ENCODE data around the gene TRAM2. TPM values are rescaled to one million over a fixed set of nuclear protein-coding genes. Genes with fewer than 3 reads are reported as not detected.

The TRAM2 gene
- total and polyA plus RNA-seq, 2 of the 13 experiments (the other 11 are each of a cell fraction or from before 2014, with no cell fraction given): 49.1 to 72.5 TPM

- TF ChIP-seq HNF4G (IDR thresholded peaks at IDR 0.05; ENCODE audit: borderline replicate concordance, low read depth, low read length): no peak
- no peak for TF ChIP-seq HNF4G (CRISPR knock-in tag; IDR thresholded peaks at IDR 0.05; ENCODE audit: borderline replicate concordance, low read depth)
- TF ChIP-seq HDAC1 (CRISPR knock-in tag; IDR thresholded peaks at IDR 0.05): no peak
- no peak for TF ChIP-seq NFKB2 (CRISPR knock-in tag; IDR thresholded peaks at IDR 0.05; ENCODE audit: borderline replicate concordance)
- peak; percentile 32; the same call in 1 of the 2 replicates for TF ChIP-seq FOXK2 (IDR thresholded peaks at IDR 0.05)
- TF ChIP-seq SKI (IDR thresholded peaks at IDR 0.05; ENCODE audit: partially characterized antibody): no peak
- TF ChIP-seq, protein P1, sequence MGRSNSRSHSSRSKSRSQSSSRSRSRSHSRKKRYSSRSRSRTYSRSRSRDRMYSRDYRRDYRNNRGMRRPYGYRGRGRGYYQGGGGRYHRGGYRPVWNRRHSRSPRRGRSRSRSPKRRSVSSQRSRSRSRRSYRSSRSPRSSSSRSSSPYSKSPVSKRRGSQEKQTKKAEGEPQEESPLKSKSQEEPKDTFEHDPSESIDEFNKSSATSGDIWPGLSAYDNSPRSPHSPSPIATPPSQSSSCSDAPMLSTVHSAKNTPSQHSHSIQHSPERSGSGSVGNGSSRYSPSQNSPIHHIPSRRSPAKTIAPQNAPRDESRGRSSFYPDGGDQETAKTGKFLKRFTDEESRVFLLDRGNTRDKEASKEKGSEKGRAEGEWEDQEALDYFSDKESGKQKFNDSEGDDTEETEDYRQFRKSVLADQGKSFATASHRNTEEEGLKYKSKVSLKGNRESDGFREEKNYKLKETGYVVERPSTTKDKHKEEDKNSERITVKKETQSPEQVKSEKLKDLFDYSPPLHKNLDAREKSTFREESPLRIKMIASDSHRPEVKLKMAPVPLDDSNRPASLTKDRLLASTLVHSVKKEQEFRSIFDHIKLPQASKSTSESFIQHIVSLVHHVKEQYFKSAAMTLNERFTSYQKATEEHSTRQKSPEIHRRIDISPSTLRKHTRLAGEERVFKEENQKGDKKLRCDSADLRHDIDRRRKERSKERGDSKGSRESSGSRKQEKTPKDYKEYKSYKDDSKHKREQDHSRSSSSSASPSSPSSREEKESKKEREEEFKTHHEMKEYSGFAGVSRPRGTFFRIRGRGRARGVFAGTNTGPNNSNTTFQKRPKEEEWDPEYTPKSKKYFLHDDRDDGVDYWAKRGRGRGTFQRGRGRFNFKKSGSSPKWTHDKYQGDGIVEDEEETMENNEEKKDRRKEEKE (IDR thresholded peaks at IDR 0.05): no peak
- no peak for TF ChIP-seq SOX13 (IDR thresholded peaks at IDR 0.05)
- TF ChIP-seq SOX13 (CRISPR knock-in tag; conservative IDR thresholded peaks at IDR 0.05 in 1 of 2, IDR thresholded peaks at IDR 0.05 in 1 of 2): peak in 1 of 2 experiments; percentile 76; a peak in 2 of 4 replicates
- TF ChIP-seq, protein P2, sequence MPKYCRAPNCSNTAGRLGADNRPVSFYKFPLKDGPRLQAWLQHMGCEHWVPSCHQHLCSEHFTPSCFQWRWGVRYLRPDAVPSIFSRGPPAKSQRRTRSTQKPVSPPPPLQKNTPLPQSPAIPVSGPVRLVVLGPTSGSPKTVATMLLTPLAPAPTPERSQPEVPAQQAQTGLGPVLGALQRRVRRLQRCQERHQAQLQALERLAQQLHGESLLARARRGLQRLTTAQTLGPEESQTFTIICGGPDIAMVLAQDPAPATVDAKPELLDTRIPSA (CRISPR knock-in tag; IDR thresholded peaks at IDR 0.05; ENCODE audit: borderline replicate concordance): no peak
- TF ChIP-seq, protein P3, sequence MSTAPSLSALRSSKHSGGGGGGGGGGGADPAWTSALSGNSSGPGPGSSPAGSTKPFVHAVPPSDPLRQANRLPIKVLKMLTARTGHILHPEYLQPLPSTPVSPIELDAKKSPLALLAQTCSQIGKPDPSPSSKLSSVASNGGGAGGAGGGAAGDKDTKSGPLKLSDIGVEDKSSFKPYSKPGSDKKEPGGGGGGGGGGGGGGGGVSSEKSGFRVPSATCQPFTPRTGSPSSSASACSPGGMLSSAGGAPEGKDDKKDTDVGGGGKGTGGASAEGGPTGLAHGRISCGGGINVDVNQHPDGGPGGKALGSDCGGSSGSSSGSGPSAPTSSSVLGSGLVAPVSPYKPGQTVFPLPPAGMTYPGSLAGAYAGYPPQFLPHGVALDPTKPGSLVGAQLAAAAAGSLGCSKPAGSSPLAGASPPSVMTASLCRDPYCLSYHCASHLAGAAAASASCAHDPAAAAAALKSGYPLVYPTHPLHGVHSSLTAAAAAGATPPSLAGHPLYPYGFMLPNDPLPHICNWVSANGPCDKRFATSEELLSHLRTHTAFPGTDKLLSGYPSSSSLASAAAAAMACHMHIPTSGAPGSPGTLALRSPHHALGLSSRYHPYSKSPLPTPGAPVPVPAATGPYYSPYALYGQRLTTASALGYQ (CRISPR knock-in tag; IDR thresholded peaks at IDR 0.05): no peak
- TF ChIP-seq, protein P4, sequence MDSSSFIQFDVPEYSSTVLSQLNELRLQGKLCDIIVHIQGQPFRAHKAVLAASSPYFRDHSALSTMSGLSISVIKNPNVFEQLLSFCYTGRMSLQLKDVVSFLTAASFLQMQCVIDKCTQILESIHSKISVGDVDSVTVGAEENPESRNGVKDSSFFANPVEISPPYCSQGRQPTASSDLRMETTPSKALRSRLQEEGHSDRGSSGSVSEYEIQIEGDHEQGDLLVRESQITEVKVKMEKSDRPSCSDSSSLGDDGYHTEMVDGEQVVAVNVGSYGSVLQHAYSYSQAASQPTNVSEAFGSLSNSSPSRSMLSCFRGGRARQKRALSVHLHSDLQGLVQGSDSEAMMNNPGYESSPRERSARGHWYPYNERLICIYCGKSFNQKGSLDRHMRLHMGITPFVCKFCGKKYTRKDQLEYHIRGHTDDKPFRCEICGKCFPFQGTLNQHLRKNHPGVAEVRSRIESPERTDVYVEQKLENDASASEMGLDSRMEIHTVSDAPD (CRISPR knock-in tag; IDR thresholded peaks at IDR 0.05): no peak; the same call in 1 of the 2 replicates
- TF ChIP-seq ASH2L (IDR thresholded peaks at IDR 0.05; ENCODE audit: insufficient read length, low read depth, low read length): peak; percentile 39
- no peak for TF ChIP-seq AKAP8 (CRISPR knock-in tag; IDR thresholded peaks at IDR 0.05)
- TF ChIP-seq MAZ (IDR thresholded peaks at IDR 0.05; ENCODE audit: borderline replicate concordance, low read depth, low read length): peak; percentile 65; the same call in 1 of the 2 replicates
- TF ChIP-seq MAZ (CRISPR knock-in tag; IDR thresholded peaks at IDR 0.05; ENCODE audit: low read depth): no peak
- TF ChIP-seq ZNF543 (CRISPR knock-in tag; IDR thresholded peaks at IDR 0.05): 0 out of 2 replicates have a peak, but pooled peaks have one; percentile 23
- TF ChIP-seq ZNF737 (CRISPR knock-in tag; IDR thresholded peaks at IDR 0.05; ENCODE audit: borderline replicate concordance): no peak
- TF ChIP-seq ZNF350 (CRISPR knock-in tag; IDR thresholded peaks at IDR 0.05; ENCODE audit: borderline replicate concordance, low read depth): no peak
- TF ChIP-seq, protein P5, sequence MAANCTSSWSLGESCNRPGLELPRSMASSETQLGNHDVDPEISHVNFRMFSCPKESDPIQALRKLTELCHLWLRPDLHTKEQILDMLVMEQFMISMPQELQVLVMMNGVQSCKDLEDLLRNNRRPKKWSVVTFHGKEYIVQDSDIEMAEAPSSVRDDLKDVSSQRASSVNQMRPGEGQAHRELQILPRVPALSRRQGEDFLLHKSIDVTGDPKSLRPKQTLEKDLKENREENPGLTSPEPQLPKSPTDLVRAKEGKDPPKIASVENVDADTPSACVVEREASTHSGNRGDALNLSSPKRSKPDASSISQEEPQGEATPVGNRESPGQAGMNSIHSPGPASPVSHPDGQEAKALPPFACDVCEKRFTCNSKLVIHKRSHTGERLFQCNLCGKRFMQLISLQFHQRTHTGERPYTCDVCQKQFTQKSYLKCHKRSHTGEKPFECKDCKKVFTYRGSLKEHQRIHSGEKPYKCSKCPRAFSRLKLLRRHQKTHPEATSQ (CRISPR knock-in tag; IDR thresholded peaks at IDR 0.05; ENCODE audit: borderline replicate concordance): no peak
These were observed 19.6 kb upstream of the TRAM2 start (continued) for GRCh38 chr6:52596371-52597028.

Data from HepG2 (cell line).